ENCODE measurements around the gene ADCK1.
"Not testable (repeated sequence)": the region's sequence is repeated elsewhere in the genome, so short reads cannot be mapped to it uniquely, and the experiment has no call there.

Gene ADCK1

DNA sequence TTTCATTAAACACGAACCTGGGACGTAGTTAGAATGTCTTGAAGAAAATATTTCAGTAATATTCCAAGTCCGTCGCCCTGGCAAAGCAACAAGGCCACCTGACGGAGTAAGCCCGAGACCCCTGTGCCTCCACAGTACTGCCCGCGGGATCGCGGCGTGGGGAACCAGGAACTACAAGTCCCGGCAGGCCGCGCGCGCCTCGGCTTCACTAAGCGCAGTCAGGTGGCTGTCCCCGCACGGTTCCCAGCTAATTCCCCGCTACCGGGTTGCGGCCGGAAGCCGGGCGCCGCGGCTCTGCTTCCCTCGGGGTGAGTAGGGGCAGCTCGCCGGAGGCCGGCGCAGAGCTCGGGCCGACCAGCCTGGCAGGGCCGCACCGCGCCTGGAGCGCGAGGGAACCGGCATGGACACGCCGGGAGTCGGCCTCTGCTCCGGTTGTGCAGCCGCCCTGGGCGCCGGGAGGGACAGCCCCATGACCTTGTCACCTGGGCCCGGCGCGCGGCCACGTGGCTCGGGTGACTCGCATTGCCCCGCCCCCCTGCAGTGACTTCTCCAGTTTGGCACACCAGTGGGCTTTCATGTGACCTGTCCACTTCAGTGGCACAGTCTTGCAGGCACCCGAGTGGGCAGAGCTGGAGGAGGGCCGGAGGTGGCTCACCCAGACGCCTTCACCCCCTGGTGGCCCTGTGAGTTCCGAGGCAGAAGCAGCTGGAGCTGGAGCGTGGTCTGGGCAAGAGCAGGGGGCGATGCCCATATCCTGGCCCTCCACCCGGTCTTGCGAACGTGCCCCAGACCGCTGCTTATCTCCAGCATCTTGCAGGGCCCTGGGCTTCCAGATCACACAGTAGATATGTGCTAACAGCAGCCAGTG, at the start of gene ADCK1:
ADCK1 (plus strand) TSS at position 247 of the 868 bp plus-strand sequence. CDS start 18,870 bp downstream, outside the sequence.
- DNase-seq: peak; percentile 72 to 93

DNA sequence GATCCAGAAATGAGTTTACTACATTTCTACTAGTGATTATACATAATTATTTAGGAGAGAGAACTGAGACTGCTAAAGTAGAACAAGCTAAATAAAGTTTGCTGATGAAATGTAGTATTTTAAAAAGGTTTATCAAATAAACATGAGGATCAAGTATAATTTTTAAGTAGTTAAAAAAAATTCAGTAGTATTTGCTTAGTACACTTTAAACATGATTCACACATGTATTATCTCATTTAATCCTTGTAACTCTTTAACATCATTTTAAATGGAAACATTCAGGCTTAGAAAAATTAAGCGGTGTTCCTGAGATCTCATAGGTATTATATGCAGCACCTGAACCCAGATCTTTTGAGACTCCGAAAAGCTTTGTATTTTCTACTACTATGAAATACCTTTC, 47.6 kb upstream of the ADCK1 start:
- no peak for DNase-seq

- DNase-seq: no peak
Observed at GRCh38 chr14:77752799-77753516, 47.0 kb upstream of the ADCK1 start.

DNA sequence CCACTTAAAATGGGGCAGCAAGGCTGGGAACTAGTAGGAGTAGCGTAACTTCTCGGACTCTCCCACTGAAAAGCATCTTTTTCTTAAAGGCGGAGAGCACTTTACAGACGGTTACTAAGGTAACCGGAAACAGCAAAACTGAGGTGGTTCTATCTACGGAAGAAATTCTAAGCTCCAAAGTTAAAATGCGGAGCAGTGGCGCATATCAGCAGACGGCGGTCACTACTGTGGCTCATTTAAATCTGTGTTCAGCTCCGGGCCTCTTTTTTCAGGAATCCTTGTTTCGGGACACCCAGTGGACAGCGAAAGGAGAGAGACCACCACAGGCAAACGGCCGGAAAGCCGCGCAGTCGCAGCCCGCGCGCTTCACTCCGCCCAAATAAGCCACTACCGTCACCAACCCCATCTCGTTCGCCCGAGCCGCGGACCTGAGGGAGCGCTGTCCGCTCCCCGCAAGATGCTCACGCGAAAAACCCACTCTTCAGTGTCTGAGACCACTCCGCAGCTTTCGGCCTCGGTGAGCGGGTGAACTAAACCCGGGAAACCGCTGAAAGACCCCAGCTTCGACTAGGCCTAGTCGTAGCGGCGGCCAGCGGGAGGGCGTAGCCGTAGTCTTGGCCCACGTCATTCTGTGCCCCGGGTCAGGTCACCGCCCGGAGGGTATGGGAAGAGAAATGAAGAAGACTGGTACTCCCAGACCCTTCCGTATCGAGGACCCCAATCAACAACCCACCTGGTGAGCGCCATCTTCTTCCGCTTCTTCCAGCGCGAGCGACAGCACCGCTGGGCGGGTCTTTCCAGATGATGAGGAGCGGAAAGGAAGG, 39.3 kb upstream of the ADCK1 start, which contains the start of gene SNW1:
SNW1 (minus strand) TSS at position 776 of the 824 bp plus-strand sequence; CDS start at position 747, 29 bp downstream.
- peak; percentile 86 to 97 for DNase-seq

DNA sequence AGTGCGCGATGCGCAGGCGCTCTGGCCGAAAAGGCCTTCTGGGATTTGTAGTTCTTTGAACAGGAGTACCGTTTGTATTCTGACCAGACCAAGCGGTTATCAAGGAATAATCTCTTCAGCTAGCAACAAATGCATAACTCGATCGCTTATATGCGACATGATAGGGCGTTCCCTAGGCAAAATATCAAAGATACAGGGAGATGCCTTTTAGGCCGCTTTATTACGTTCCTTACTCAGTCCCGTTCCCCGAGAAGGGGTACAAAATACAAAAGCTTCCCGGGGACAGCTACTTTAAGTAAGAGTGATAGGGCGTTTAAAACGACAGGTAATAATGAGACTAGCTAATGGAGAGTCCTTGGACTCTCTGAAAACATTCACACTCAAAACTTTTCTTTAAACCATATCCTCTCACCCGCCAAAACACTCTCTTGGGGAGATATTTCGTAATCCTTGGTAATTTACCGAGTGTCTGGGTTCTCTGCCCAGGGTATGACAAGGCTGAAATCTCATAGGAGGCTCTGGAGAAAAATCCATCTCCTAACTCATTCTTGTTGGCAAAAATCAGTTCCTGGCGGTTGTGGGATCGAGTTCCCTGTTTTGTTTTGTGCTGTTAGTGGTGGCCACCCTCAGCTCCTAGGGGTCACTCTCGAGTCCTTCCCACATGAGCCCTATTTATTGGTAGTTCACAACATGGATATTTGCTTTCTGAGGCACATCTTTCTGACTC, 38.5 kb upstream of the ADCK1 start:
- peak in 1 of 2 experiments; percentile 44 for DNase-seq

DNA sequence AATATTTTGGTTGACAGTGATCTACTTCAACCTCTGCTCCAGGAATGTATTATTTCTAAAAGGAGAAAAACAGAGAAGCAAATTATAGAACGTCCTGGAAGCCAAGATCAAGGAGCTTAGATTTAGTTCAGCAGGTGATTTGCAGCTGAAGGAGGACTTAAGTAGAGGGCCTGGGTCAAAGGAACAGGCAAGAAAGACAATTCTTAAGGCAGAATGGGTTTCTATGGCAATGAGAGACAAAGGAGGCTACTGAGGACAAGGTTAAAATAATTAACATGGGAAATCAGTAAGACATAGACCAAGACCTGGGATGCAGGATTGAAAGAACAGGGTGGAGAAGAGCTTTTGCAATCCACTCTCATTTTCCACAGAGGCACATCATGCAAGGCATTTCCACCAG, 36.6 kb upstream of the ADCK1 start:
- no peak for DNase-seq

DNA sequence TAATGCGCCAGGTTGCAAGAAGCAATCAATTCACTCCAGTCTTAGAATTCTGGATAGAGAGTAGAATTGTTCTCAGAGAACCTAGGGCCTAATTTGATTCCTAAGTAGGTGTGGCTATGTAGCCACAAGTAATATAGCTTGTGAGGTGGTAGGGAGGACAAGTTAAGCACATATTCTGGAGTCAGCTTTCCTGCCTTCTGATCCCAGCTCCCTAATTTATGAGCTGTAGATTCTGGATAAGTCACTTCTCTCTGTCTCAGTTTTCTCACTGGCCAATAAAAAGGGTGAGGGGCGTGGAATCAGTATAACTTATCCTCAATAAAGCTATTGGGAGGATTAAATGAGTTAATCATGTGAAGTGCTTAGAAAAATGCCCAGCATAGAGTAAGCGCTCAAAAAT, 35.9 kb upstream of the ADCK1 start:
- DNase-seq: no peak

GRCh38 chr14:77768442-77769069, 31.4 kb upstream of the ADCK1 start:
- DNase-seq: not testable (repeated sequence)

DNA sequence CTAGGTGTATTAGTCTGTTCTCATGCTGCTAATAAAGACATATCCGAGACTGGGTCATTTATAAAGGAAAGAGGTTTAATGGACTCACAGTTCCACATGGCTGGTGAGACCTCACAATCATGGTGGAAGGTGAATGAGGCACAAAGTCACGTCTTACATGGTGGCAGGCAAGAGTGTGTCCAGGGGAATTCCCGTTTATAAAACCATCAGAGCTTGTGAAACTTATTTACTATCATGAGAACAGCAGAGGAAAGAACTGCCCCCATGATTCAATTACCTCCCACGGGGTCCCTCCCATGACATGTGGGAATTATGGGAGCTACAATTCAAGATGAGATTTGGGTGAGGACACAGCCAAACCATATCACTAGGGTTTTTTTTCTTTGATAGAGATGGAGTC, 25.9 kb upstream of the ADCK1 start:
- DNase-seq: not testable (repeated sequence)

DNA sequence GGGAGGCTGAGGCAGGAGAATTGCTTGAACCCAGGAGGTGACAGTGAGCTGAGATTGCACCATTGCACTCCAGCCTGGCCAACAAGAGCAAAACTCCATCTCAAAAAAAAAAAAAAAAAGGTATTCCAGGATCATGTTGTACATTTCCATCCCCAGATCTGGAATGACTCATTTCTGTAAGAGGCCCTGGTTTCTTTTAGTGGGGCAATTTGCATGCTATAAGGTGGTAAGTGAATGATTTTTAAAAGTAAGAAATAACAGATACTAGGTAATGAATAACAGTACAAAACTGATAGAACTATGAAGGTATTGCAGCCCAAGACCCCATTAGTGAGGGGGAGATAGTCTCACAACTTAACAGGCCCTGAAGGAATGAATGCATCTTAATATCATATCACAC, 17.7 kb upstream of the ADCK1 start:
- DNase-seq: no peak

- DNase-seq: no peak
Observed at GRCh38 chr14:77786148-77786547, 13.8 kb upstream of the ADCK1 start.

GRCh38 chr14:77790566-77791224, 9.2 kb upstream of the ADCK1 start:
- no peak for DNase-seq

- no peak for DNase-seq
Observed at GRCh38 chr14:77791225-77791600, 8.7 kb upstream of the ADCK1 start.

DNA sequence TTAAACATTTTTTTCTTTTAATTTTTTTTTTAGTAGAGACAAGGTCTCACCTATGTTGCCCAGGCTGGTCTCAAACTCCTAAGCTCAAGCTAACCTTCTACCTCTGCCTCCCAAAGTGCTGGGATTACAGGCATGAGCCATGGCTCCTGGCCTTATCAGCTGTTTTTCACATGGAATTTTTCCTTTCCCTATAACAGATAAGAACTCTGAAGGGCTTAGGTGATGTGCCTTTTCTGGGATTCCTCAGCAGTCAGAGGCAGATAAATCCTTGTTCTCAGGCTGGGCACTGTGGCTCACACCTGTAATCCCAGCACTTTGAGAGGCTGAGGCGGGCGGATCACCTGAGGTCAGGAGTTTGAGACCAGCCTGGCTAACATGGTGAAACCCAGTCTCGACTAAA, 6.7 kb upstream of the ADCK1 start:
- not testable (repeated sequence) for DNase-seq

DNA sequence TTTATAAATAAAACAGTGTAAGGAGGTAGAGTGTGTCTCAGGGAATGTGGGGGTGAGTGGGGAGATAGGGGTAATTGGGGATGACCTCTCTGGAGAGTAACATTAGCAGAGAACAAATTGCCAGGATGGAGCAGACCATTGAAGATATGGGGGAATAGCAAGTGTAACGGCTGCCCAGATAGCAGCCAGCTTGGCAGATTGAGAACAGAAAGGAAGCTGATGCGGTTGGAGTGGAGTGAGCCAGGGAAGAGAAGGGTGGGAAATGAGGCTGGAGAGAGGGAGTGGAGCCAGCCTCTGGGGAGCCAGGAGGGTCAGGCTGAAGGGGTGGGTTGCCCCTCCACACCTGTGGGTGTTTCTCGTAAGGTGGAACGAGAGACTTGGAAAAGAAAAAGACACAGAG, 5.6 kb upstream of the ADCK1 start:
- DNase-seq: no peak

GRCh38 chr14:77799456-77799855, 453 bp upstream of the ADCK1 start:
- DNase-seq: not testable (repeated sequence)

- no peak for DNase-seq
Observed at GRCh38 chr14:77800814-77801213, 905 bp downstream of the ADCK1 start.

- peak; percentile 22 to 73 for DNase-seq
Observed at GRCh38 chr14:77804592-77804991, 4.7 kb downstream of the ADCK1 start.

GRCh38 chr14:77805706-77806105, 5.8 kb downstream of the ADCK1 start:
- no peak for DNase-seq

GRCh38 chr14:77808250-77808649, 8.3 kb downstream of the ADCK1 start:
- no peak for DNase-seq

DNA sequence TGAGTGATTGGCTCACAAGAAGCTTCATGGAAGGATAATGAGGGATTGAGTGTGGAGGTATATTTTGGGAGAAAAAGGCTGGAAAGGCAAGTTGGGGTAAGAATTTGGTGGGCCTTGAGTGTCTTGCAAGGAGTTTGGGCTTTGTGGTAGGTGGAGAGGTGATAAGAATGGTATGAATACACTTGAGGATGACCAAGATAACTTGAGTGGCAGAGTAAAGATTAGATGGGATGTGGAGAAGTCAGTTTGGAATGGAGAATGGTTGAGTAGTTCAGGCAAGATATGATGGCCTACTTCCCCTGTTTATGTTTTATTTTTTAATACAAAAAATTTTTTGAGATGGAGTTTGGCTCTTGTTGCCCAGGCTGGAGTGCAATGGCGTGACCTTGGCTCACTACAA, 9.1 kb downstream of the ADCK1 start:
- DNase-seq: no peak
